Endothelial cell of umbilical vein (primary cell): ENCODE data around the gene OTUD6A. TPM values are rescaled to one million over a fixed set of nuclear protein-coding genes. Genes with fewer than 3 reads are reported as not detected.

Experiments
- BruUV-seq: library from RNA; stranded (reverse); fragments of 400-500 nt; replicated peaks from 2 replicates; lab custom pipeline; 2021; lab: Mats Ljungman, UMichigan
- CTCF ChIA-PET: fragments of 300-600, 350-600 bp; sonication (Branson Sonifier 250); formaldehyde crosslinking; loops from one replicate; lab custom pipeline; 2021; ENCODE audit warnings: antibody characterized with exemption, inconsistent platforms; lab: Charles Lee
- POLR2A ChIA-PET: fragments of 300-600, 350-600 bp; sonication (Branson Sonifier 250); formaldehyde crosslinking; loops from one replicate; lab custom pipeline; 2021; ENCODE audit warnings: antibody characterized with exemption, inconsistent platforms; lab: Charles Lee
- DNase-seq: peaks from one replicate; pipeline ENCODE4 v3.0.0-alpha.2; 2011; ENCODE audit warnings: low read depth, low spot score
- FAIRE-seq: peaks from 2 replicates; lab custom pipeline; 2011; peaks lifted over from hg19 to GRCh38; lab: Jason Lieb, UNC
- H2AFZ ChIP-seq: 2 replicates; pipeline ENCODE4 v1.6.0; 2012; ENCODE audit warnings: low read depth, low read length, control low read depth, inconsistent platforms
- H3K27ac ChIP-seq: 2 replicates; pipeline ENCODE4 v1.5.1; 2011; ENCODE audit warnings: low read depth, mild to moderate bottlenecking, control low read depth, low read length, moderate library complexity; ENCODE audit not compliant: insufficient read depth
- H3K27me3 ChIP-seq, 2 experiments: 2 replicates each; pipeline versions ENCODE4 v1.6.0 to v1.6.1; 2011; ENCODE audit warnings: low read length in 2 of 2, mixed read lengths in 1 of 2; ENCODE audit not compliant: control insufficient read depth in 2 of 2, insufficient read depth in 2 of 2
- H3K36me3 ChIP-seq, 2 experiments: 2 replicates in 1 of 2; 3 replicates in 1 of 2; pipeline ENCODE4 v1.5.1; 2011; ENCODE audit warnings: low read length in 2 of 2, mild to moderate bottlenecking in 1 of 2, moderate library complexity in 1 of 2; ENCODE audit not compliant: control insufficient read depth in 2 of 2, insufficient read depth in 2 of 2; ENCODE audit errors: extremely low read depth in 1 of 2
- H3K4me1 ChIP-seq: 3 replicates; pipeline ENCODE4 v1.5.1; 2011; ENCODE audit warnings: mild to moderate bottlenecking, low read length; ENCODE audit not compliant: control insufficient read depth, insufficient read depth; ENCODE audit errors: extremely low read depth
- H3K4me2 ChIP-seq: 2 replicates; pipeline ENCODE4 v1.6.1; 2011; ENCODE audit warnings: low read length, control low read depth, mixed read lengths; ENCODE audit not compliant: insufficient read depth
- H3K4me3 ChIP-seq, 3 experiments: fragments of 200-600 bp in 1 of 3; sonication (generic), shearing (Covaris generic) in 1 of 3; replicated peaks in 1 of 3; 2 replicates each; pipeline ENCODE4 v1.5.1; 2011 to 2016; ENCODE audit warnings: control low read depth in 3 of 3, low read length in 3 of 3, mild to moderate bottlenecking in 2 of 3, inconsistent platforms in 1 of 3, low read depth in 1 of 3, moderate library complexity in 1 of 3; ENCODE audit not compliant: insufficient read depth in 1 of 3
- H3K79me2 ChIP-seq: 2 replicates; pipeline ENCODE4 v1.6.0; 2012; ENCODE audit warnings: low read length, inconsistent platforms; ENCODE audit not compliant: control insufficient read depth, insufficient read depth
- H3K9ac ChIP-seq: replicated peaks from 2 replicates; pipeline ENCODE3; 2011; ENCODE audit warnings: low read length, control low read depth; ENCODE audit not compliant: insufficient read depth; ENCODE audit errors: extremely low read depth
- H3K9me1 ChIP-seq: replicated peaks from 3 replicates; pipeline ENCODE4 v1.6.0; 2011; ENCODE audit warnings: mild to moderate bottlenecking, low read length; ENCODE audit not compliant: control insufficient read depth, insufficient read depth; ENCODE audit errors: extremely low read depth
- H3K9me3 ChIP-seq: replicated peaks from 2 replicates; pipeline ENCODE4 v1.5.1; 2012; ENCODE audit warnings: low read length, inconsistent platforms; ENCODE audit not compliant: control insufficient read depth, insufficient read depth
- H4K20me1 ChIP-seq: replicated peaks from 2 replicates; pipeline ENCODE3; 2011; ENCODE audit warnings: mild to moderate bottlenecking, low read length; ENCODE audit not compliant: control insufficient read depth, insufficient read depth; ENCODE audit errors: extremely low read depth
- CTCF ChIP-seq, 2 donors: IDR thresholded peaks; 1 replicate in 1 of 2; 2 replicates in 1 of 2; pipeline ENCODE4 v1.5.1; 2011; ENCODE audit warnings: low read length in 2 of 2, mild to moderate bottlenecking in 2 of 2, moderate library complexity in 2 of 2, control low read depth in 1 of 2, inconsistent platforms in 1 of 2, low read depth in 1 of 2; ENCODE audit not compliant: insufficient read depth in 1 of 2; ENCODE audit errors: extremely low read depth in 1 of 2
- EZH2 ChIP-seq: IDR thresholded peaks from 2 replicates; pipeline ENCODE4 v1.6.1; 2012; ENCODE audit warnings: borderline replicate concordance, low read depth, mild to moderate bottlenecking, moderate library complexity, low read length, inconsistent platforms; ENCODE audit not compliant: severe bottlenecking
- FOS ChIP-seq: IDR thresholded peaks from 2 replicates; pipeline ENCODE4 v1.6.1; 2011; ENCODE audit warnings: mild to moderate bottlenecking, low read length, moderate library complexity, borderline replicate concordance; ENCODE audit not compliant: insufficient read depth
- GATA2 ChIP-seq: IDR thresholded peaks from 2 replicates; pipeline ENCODE4 v1.7.0; 2011; ENCODE audit warnings: low read depth, mild to moderate bottlenecking, moderate library complexity, mixed read lengths, low read length; ENCODE audit not compliant: insufficient read length, insufficient read depth
- JUN ChIP-seq: IDR thresholded peaks from 2 replicates; pipeline ENCODE4 v1.6.1; 2011; ENCODE audit warnings: borderline replicate concordance, low read depth; ENCODE audit not compliant: insufficient read length, insufficient read depth
- MAX ChIP-seq: IDR thresholded peaks from 2 replicates; pipeline ENCODE4 v1.6.1; 2011; ENCODE audit not compliant: insufficient read depth, insufficient read length
- MYC ChIP-seq: IDR thresholded peaks from one replicate; pipeline ENCODE4 v1.6.1; 2011; ENCODE audit warnings: mild to moderate bottlenecking, low read depth, low read length
- POLR2A ChIP-seq: IDR thresholded peaks from 2 replicates; pipeline ENCODE4 v1.6.1; 2012; ENCODE audit warnings: low read depth, mild to moderate bottlenecking, control low read depth, low read length
- POLR2AphosphoS5 ChIP-seq: IDR thresholded peaks from 2 replicates; pipeline ENCODE4 v1.6.1; 2012; ENCODE audit warnings: low read depth, mild to moderate bottlenecking, control low read depth, low read length, moderate library complexity; ENCODE audit not compliant: insufficient read depth
- dilution Hi-C: fragments of 300-500 bp; cut with MboI; formaldehyde crosslinking; loops from one replicate; pipeline ENCODE4 v1.15.0; 2019; ENCODE audit warnings: low sequenced_read_pairs; ENCODE audit not compliant: extremely low pct_ligation_motif_present
- intact Hi-C: fragments of 100-400 bp; cut with micrococcal nuclease; formaldehyde crosslinking; loops from one replicate; pipeline ENCODE4 v1.10.0; 2022
- polyA plus RNA-seq, 4 experiments: library from polyadenylated mRNA; depleted of rRNA in 3 of 4; stranded (reverse) in 3 of 4; unstranded in 1 of 4; fragments of >200 nt; gene quantifications; 2 replicates each; pipeline versions ENCODE4 v1.2.1 to v1.2.3, GENCODE V29; 2011 to 2012; ENCODE audit warnings: missing spikeins in 1 of 4
- total RNA-seq: library from RNA; stranded (reverse); gene quantifications from 2 replicates; pipeline ENCODE4 v1.2.3, GENCODE V29; 2021

OTUD6A gene
- total and polyA plus RNA-seq, 2 donors (not counting 3 experiments of a cell fraction or from before 2014, with no cell fraction given), result not detected

DNA sequence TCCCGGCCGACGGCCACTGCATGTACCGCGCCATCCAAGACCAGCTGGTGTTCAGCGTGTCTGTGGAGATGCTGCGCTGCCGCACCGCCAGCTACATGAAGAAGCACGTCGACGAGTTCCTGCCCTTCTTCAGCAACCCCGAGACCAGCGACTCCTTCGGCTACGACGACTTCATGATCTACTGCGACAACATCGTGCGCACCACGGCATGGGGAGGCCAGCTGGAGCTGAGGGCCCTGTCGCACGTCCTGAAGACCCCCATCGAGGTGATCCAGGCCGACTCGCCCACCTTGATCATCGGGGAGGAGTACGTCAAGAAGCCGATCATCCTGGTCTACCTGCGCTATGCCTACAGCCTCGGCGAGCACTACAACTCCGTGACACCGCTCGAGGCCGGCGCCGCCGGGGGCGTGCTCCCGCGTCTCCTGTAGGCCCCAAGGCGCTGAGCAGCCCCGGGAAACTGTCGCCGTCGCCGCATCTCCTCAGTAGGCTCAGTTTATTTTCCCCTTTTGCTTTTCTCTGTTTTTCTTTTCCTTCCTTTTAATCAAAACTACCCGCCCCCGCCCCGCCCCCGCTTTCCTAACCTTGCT lies 799 bp downstream of the OTUD6A start:
- Histone ChIP-seq H3K9ac (no peak overlapping the region), H3K79me2 (no peaks in the 10 kb centered on the region), H3K4me3 (no peak overlapping the region), H3K9me3 (no peaks in the 10 kb centered on the region), H3K9me1 (no peaks in the 10 kb centered on the region), H3K36me3 (no peaks in the 10 kb centered on the region), H3K27ac (no peak overlapping the region), H2AFZ (no peak overlapping the region), H4K20me1 (no peaks in the 10 kb centered on the region), H3K27me3 (no peaks in the 10 kb centered on the region), H3K4me2 (no peak overlapping the region), H3K4me1 (no peaks in the 10 kb centered on the region)
- intact Hi-C loops (no loop called here), dilution Hi-C loops (no loop called here)
- ChIA-PET CTCF (no interaction called here), POLR2A (no interaction called here)
- no TSS peak for BruUV-seq
- no peak for FAIRE-seq
- no peak for TF ChIP-seq GATA2
- TF ChIP-seq MAX, result no peak
- no peak for TF ChIP-seq EZH2
- no peak for TF ChIP-seq JUN
- no peak for TF ChIP-seq FOS
- no peak for TF ChIP-seq POLR2AphosphoS5
- no peak for TF ChIP-seq POLR2A
- TF ChIP-seq CTCF (IDR thresholded peaks at IDR 0.05; ENCODE audit: extremely low read depth in 1 of 2, insufficient read depth in 1 of 2, low read depth in 1 of 2, low read length in 2 of 2), result no peak
- no peak for TF ChIP-seq MYC
- DNase-seq, result no peak
